Hepatocyte (in vitro differentiated cells): Measurements from ENCODE around the gene NHS. TPM values are rescaled to one million over a fixed set of nuclear protein-coding genes. Genes with fewer than 3 reads are reported as not detected.
A peak's percentile ranks its signal among the peaks of the same experiment; 100 is the strongest.

ENCODE experiments used
- DNase-seq: peaks from one replicate; pipeline ENCODE4 v3.0.0-alpha.2; 2016; ENCODE audit warnings: low spot score
- H2AFZ ChIP-seq: fragments of 200-600 bp; sonication (generic); 2 replicates; pipeline ENCODE4 v1.6.0; 2016; ENCODE audit warnings: antibody characterized with exemption, mild to moderate bottlenecking
- H3K27ac ChIP-seq: fragments of 200-600 bp; sonication (generic); 2 replicates; pipeline ENCODE4 v1.5.1; 2016; ENCODE audit warnings: mild to moderate bottlenecking
- H3K27me3 ChIP-seq: fragments of 200-600 bp; sonication (generic); 2 replicates; pipeline ENCODE4 v1.6.1; 2016
- H3K36me3 ChIP-seq: fragments of 200-600 bp; sonication (generic); replicated peaks from 2 replicates; pipeline ENCODE4 v1.5.1; 2016; ENCODE audit warnings: low read depth; ENCODE audit not compliant: insufficient read depth
- H3K4me1 ChIP-seq: fragments of 200-600 bp; sonication (generic); 2 replicates; pipeline ENCODE4 v1.5.1; 2016; ENCODE audit warnings: mild to moderate bottlenecking, moderate library complexity; ENCODE audit not compliant: insufficient read depth
- H3K4me2 ChIP-seq: fragments of 200-600 bp; sonication (generic); 2 replicates; pipeline ENCODE4 v1.6.0; 2016
- H3K4me3 ChIP-seq: fragments of 200-600 bp; sonication (generic); 2 replicates; pipeline ENCODE4 v1.5.1; 2016; ENCODE audit warnings: mild to moderate bottlenecking
- H3K79me2 ChIP-seq: fragments of 200-600 bp; sonication (generic); 2 replicates; pipeline ENCODE4 v1.6.0; 2017; ENCODE audit warnings: mild to moderate bottlenecking
- H3K9me2 ChIP-seq: fragments of 200-600 bp; sonication (generic); replicated peaks from 2 replicates; pipeline ENCODE4 v1.6.0; 2017; ENCODE audit warnings: mild to moderate bottlenecking; ENCODE audit not compliant: insufficient read depth
- H3K9me3 ChIP-seq: fragments of 200-600 bp; sonication (generic); 2 replicates; pipeline ENCODE4 v1.5.1; 2016; ENCODE audit warnings: low read depth, mild to moderate bottlenecking
- H4K20me1 ChIP-seq: fragments of 200-600 bp; sonication (generic); 2 replicates; pipeline ENCODE4 v1.6.0; 2016; ENCODE audit warnings: mild to moderate bottlenecking; ENCODE audit not compliant: insufficient read depth, poor library complexity, severe bottlenecking
- CTCF ChIP-seq: fragments of 200-600 bp; sonication (generic); IDR thresholded peaks from 2 replicates; pipeline ENCODE4 v1.5.1; 2016; ENCODE audit warnings: antibody characterized with exemption, mild to moderate bottlenecking; ENCODE audit not compliant: poor library complexity
- EZH2 ChIP-seq: fragments of 200-600 bp; sonication (generic); IDR thresholded peaks from 2 replicates; pipeline ENCODE4 v1.6.1; 2016; ENCODE audit warnings: antibody characterized with exemption, mild to moderate bottlenecking, borderline replicate concordance
- EZH2phosphoT487 ChIP-seq: fragments of 200-600 bp; sonication (generic); IDR thresholded peaks from one replicate; pipeline ENCODE4 v1.6.1; 2018; ENCODE audit warnings: antibody characterized with exemption, mild to moderate bottlenecking, low read depth, moderate library complexity; ENCODE audit not compliant: unreplicated experiment, severe bottlenecking
- WGBS: methylation state at CpG from one replicate; pipeline ENCODE4 v1.1.6; 2016; ENCODE audit warnings: low lambda C conversion rate; ENCODE audit errors: missing lambda C conversion rate; 5-methylcytosine and 5-hydroxymethylcytosine counted together
- polyA plus RNA-seq: library from polyadenylated mRNA; unstranded; fragments of >200 nt; fragmentation: Nextera tagmentation; extraction: Ambion mirVana; gene quantifications from 2 replicates; pipeline ENCODE4 v1.2.1, GENCODE V29; 2016
- total RNA-seq: library from RNA; depleted of rRNA; stranded (reverse); fragments of >200 nt; gene quantifications from 2 replicates; pipeline ENCODE4 v1.2.3, GENCODE V29; 2014

Gene NHS
- total and polyA plus RNA-seq, 2 experiments from 2014 or later = 0.35 to 3.1 TPM

GRCh38 chrX:17732138-17732783 lies 357.3 kb downstream of the NHS start:
- TF ChIP-seq EZH2 (no peak), EZH2phosphoT487 (no peak), CTCF (no peak)
- no peaks in the 10 kb centered on the region for H3K9me3 ChIP-seq
- WGBS = 84% methylated on average over 16 of the region's 16 CpGs
- no peaks in the 10 kb centered on the region for H3K9me2 ChIP-seq
- H3K27me3 ChIP-seq = no peaks in the 10 kb centered on the region
- no peak overlapping the region for H3K4me2 ChIP-seq
- no peak overlapping the region for H2AFZ ChIP-seq
- H3K27ac ChIP-seq = no peak overlapping the region
- no peak overlapping the region for H3K4me3 ChIP-seq
- no peaks in the 10 kb centered on the region for H3K4me1 ChIP-seq
- DNase-seq = no peak
- no peaks in the 10 kb centered on the region for H3K36me3 ChIP-seq
- no peaks in the 10 kb centered on the region for H3K79me2 ChIP-seq
- H4K20me1 ChIP-seq = no peaks in the 10 kb centered on the region

GRCh38 chrX:17735406-17735805 lies 360.4 kb downstream of the NHS start:
- Histone ChIP-seq H3K4me1 (no peaks in the 10 kb centered on the region), H3K27ac (peak overlapping the region; percentile 87), H3K4me2 (peak overlapping the region; percentile 57), H3K36me3 (no peaks in the 10 kb centered on the region), H3K27me3 (no peaks in the 10 kb centered on the region), H4K20me1 (no peaks in the 10 kb centered on the region), H2AFZ (no peak overlapping the region), H3K9me3 (no peaks in the 10 kb centered on the region), H3K79me2 (peaks cover 15% of the 10 kb centered on the region), H3K9me2 (no peaks in the 10 kb centered on the region), H3K4me3 (no peak overlapping the region)
- no peak for DNase-seq
- TF ChIP-seq EZH2phosphoT487 = no peak
- TF ChIP-seq EZH2 = no peak
- WGBS = 43% methylated on average over 5 of the region's 5 CpGs

GRCh38 chrX:17736478-17736855 lies 361.5 kb downstream of the NHS start:
- H3K4me2 ChIP-seq = peak overlapping the region; percentile 57
- no peak overlapping the region for H2AFZ ChIP-seq
- H3K4me3 ChIP-seq = no peak overlapping the region
- no peaks in the 10 kb centered on the region for H3K4me1 ChIP-seq
- peaks cover 25% of the 10 kb centered on the region for H3K79me2 ChIP-seq
- DNase-seq = no peak
- H3K27ac ChIP-seq = peak overlapping the region; percentile 87
- WGBS = 80% methylated on average over 5 of the region's 5 CpGs
- H3K27me3 ChIP-seq = no peaks in the 10 kb centered on the region
- H4K20me1 ChIP-seq = no peaks in the 10 kb centered on the region
- TF ChIP-seq CTCF (no peak), EZH2phosphoT487 (no peak), EZH2 (no peak)
- no peaks in the 10 kb centered on the region for H3K36me3 ChIP-seq
- no peaks in the 10 kb centered on the region for H3K9me2 ChIP-seq
- H3K9me3 ChIP-seq = no peaks in the 10 kb centered on the region

GRCh38 chrX:17736856-17737709 lies 362.1 kb downstream of the NHS start, which contains the start of gene SCML1:
SCML1 (plus strand) TSS chrX:17737493; CDS start chrX:17744187, 6,694 bp downstream.
- Histone ChIP-seq H4K20me1 (no peaks in the 10 kb centered on the region), H3K4me3 (peak within 1 kb of the TSS; percentile 72), H3K9me3 (no peaks in the 10 kb centered on the region), H3K4me1 (no peaks in the 10 kb centered on the region), H3K79me2 (peaks cover 32% of the 10 kb centered on the region), H3K27me3 (no peaks in the 10 kb centered on the region), H2AFZ (peak within 1 kb of the TSS; percentile 48), H3K4me2 (peak within 1 kb of the TSS; percentile 71), H3K36me3 (no peaks in the 10 kb centered on the region), H3K27ac (peak within 1 kb of the TSS; percentile 97), H3K9me2 (no peaks in the 10 kb centered on the region)
- WGBS = 36% methylated on average over 35 of the region's 67 CpGs
- TF ChIP-seq EZH2 (no peak), CTCF (no peak), EZH2phosphoT487 (no peak)
- peak; percentile 97 for DNase-seq
